Adrenal gland (tissue), 12 donors: ENCODE measurements around the gene MKNK1. TPM values are rescaled to one million over a fixed set of nuclear protein-coding genes. Genes with fewer than 3 reads are reported as not detected.
A peak's percentile ranks its signal among the peaks of the same experiment; 100 is the strongest.

Source experiments
- DNase-seq, 7 donors: peaks; one replicate each; pipeline ENCODE4 v3.0.0-alpha.2; 2019 to 2020
- H3K27ac ChIP-seq, 5 donors: fragments of 200-600 bp; sonication (generic) in 4 of 5; 1 replicate in 3 of 5; 2 replicates in 2 of 5; pipeline versions ENCODE4 v1.5.1 to v1.8.0; 2016 to 2020; ENCODE audit warnings: mild to moderate bottlenecking in 1 of 5
- H3K27me3 ChIP-seq: fragments of 200-600 bp; 2 replicates; pipeline ENCODE4 v1.8.0; 2021
- H3K36me3 ChIP-seq, 2 donors: fragments of 200-600 bp; replicated peaks in 1 of 2; 1 replicate in 1 of 2; 2 replicates in 1 of 2; pipeline versions ENCODE4 v1.5.1 to v1.8.0; 2018 to 2022
- H3K4me1 ChIP-seq, 2 donors: fragments of 200-600 bp; replicated peaks in 1 of 2; 1 replicate in 1 of 2; 2 replicates in 1 of 2; pipeline versions ENCODE4 v1.5.1 to v1.8.0; 2018 to 2021
- H3K4me3 ChIP-seq, 4 donors: fragments of 200-600 bp; sonication (generic) in 3 of 4; one replicate each; pipeline ENCODE4 v1.5.1; 2016 to 2018
- H3K9me3 ChIP-seq, 3 donors: fragments of 200-600 bp; sonication (generic) in 1 of 3; replicated peaks in 1 of 3; 1 replicate in 2 of 3; 2 replicates in 1 of 3; pipeline versions ENCODE4 v1.5.1 to v1.8.0; 2016 to 2021
- POLR2A ChIP-seq, 2 donors: fragments of 450-650 bp; IDR thresholded peaks; one replicate each; pipeline ENCODE4 v1.6.1; 2017; ENCODE audit warnings: antibody characterized with exemption in 2 of 2, mild to moderate bottlenecking in 2 of 2, moderate library complexity in 1 of 2
- WGBS, 4 donors: extraction: QIAGEN DNeasy Blood & Tissue Kit in 2 of 4; methylation state at CpG; one replicate each; pipeline versions ENCODE4 v1.1.5 to v1.1.7; 2013 to 2017; 5-methylcytosine and 5-hydroxymethylcytosine counted together
- intact Hi-C, 2 donors: fragments of 100-400 bp; cut with DNase I; formaldehyde crosslinking; loops; one replicate each; pipeline versions ENCODE4 v1.14.1 to v1.15.0; 2022 to 2023
- polyA plus RNA-seq, 3 donors: library from polyadenylated mRNA; stranded (reverse); fragments of 200-250 nt in 2 of 3; fragments of 350-450 nt in 1 of 3; fragmentation: Illumina TruSeq in 1 of 3; extraction: RNeasy Lipid Tissue Mini Kit (QIAGEN cat#74804) in 1 of 3; gene quantifications; one replicate each; pipeline ENCODE4 v1.2.3, GENCODE V29; 2013 to 2014
- total RNA-seq, 9 donors: library from RNA; depleted of rRNA in 4 of 9; stranded (reverse); fragments of >200 nt in 4 of 9; fragments of 120-200 nt in 1 of 9; fragmentation: NEBNext Ultra II Directional in 1 of 9; extraction: Animal tissue kit (Norgen Biotek cat#: 25700) in 1 of 9; gene quantifications; one replicate each; pipeline versions ENCODE4 v1.1.0 to v1.2.4, GENCODE V29; 2013 to 2023
- TF ChIP-seq, protein P1 (sequence below), 6 experiments: fragments of 450-650 bp in 4 of 6; fragments of 200-600 bp in 2 of 6; sonication (generic) in 1 of 6; IDR thresholded peaks; 1 replicate in 5 of 6; 2 replicates in 1 of 6; pipeline versions ENCODE4 v1.5.1 to v1.8.0; 2016 to 2021; ENCODE audit warnings: antibody characterized with exemption in 6 of 6, mild to moderate bottlenecking in 2 of 6, moderate library complexity in 1 of 6
- donor health status: healthy with polysubstance abuse.
- donor health status: Bipolar disorder and iron deficiency.
- donor health status: DM: yes; HTN: yes; CAD: no.
- donor health status: DM: no; HTN: no; CAD: no.
- donor health status: DM: no; HTN: no; CAD: no.
- donor health status: DM: yes; HTN: yes; CAD: no.

Gene MKNK1
- total and polyA plus RNA-seq, 12 donors, result 29.6 to 83.0 (median 46.5) TPM

DNA sequence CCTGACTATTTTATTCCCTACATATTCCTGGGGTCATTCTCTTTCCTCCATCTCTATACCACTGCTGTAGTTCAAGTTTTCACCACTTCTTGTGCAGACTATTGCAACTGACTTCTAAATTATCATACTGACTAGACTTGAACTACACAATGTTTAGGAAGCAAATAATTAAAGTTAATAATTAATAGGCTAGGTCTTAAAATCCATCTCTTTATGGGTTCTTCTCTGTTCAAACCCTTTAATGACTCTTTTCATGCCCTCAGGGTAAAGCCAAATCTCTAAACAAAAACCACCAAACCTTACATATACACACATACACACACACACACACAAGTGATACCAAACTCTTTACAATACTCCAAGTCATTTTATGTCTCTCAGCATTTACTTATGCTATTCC, 34.9 kb upstream of the MKNK1 start:
- no peak for TF ChIP-seq POLR2A (IDR thresholded peaks at IDR 0.05)
- TF ChIP-seq, protein P1, sequence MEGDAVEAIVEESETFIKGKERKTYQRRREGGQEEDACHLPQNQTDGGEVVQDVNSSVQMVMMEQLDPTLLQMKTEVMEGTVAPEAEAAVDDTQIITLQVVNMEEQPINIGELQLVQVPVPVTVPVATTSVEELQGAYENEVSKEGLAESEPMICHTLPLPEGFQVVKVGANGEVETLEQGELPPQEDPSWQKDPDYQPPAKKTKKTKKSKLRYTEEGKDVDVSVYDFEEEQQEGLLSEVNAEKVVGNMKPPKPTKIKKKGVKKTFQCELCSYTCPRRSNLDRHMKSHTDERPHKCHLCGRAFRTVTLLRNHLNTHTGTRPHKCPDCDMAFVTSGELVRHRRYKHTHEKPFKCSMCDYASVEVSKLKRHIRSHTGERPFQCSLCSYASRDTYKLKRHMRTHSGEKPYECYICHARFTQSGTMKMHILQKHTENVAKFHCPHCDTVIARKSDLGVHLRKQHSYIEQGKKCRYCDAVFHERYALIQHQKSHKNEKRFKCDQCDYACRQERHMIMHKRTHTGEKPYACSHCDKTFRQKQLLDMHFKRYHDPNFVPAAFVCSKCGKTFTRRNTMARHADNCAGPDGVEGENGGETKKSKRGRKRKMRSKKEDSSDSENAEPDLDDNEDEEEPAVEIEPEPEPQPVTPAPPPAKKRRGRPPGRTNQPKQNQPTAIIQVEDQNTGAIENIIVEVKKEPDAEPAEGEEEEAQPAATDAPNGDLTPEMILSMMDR (IDR thresholded peaks at IDR 0.05), result no peak
- no peak for DNase-seq
- peaks cover 4 to 27% of the 10 kb centered on the region in 2 donors for H3K4me1 ChIP-seq
- no peak overlapping the region for H3K4me3 ChIP-seq
- H3K27ac ChIP-seq, result no peak overlapping the region
- H3K36me3 ChIP-seq, result peaks cover 0 to 26% of the 10 kb centered on the region in 2 donors
- intact Hi-C loops, result no loop called here
- H3K27me3 ChIP-seq, result no peaks in the 10 kb centered on the region
- no peaks in the 10 kb centered on the region for H3K9me3 ChIP-seq

DNA sequence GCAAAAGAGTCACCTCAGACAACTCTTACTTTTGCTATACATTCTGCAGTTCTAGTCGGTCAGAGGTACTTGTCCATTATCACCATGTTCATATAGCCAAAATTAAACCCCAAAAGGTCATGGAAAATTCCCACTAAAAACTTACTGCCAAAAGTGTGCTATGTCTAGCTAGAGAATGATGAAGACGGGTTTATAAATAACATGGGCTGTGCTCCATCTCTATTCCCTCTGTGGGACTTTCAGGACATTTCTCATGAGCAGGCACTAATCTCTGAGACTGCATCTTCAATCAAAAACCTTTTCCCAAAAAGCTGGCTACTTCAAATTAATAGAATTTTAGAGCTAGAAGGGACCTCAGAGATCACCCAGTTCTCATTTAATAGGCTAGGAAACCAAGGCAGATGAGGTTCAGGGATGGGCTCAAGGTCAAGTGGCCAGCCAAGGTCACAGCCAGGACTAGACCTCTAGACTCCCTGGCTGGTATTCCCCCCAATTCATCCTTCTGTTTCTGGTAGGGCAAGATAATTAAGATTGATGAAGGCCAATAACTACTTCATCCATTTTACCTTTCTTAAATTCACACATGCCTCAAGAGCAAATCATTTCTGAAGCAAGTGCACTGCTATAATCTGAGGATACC, 33.5 kb upstream of the MKNK1 start:
- intact Hi-C loops, result no loop called here
- H3K9me3 ChIP-seq, result no peaks in the 10 kb centered on the region
- DNase-seq, result no peak
- H3K27me3 ChIP-seq, result no peaks in the 10 kb centered on the region
- no peak overlapping the region for H3K4me3 ChIP-seq
- peaks cover 0 to 39% of the 10 kb centered on the region in 2 donors for H3K36me3 ChIP-seq
- peaks cover under 1 to 13% of the 10 kb centered on the region in 2 donors for H3K4me1 ChIP-seq
- 16 to 33% (median 29%) methylated on average over 2 of the region's 2 CpGs for WGBS, 4 donors
- TF ChIP-seq, protein P1 (IDR thresholded peaks at IDR 0.05), result no peak
- no peak for TF ChIP-seq POLR2A (IDR thresholded peaks at IDR 0.05)
- peak overlapping the region in 1 of 5 donors; percentile 50 for H3K27ac ChIP-seq

DNA sequence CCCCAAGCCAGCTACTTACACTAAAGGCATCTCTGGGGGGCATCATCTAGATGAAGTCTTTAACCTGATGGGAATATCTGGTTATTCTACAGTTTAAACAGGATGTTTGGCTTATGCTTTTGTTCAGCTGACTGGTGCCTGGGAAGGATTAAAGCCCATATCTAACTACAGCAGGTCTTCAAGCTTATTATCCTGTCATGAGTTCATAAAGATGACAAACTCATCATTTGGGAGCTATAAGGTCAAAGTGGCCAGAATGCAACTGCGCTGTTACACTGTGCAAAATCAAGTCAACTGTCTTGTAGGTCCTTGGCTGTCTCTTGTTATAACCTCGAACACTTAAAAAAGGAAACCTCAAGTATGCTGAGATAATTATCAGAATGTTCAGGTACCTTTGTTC, 31.1 kb upstream of the MKNK1 start:
- Histone ChIP-seq H3K36me3 (peaks cover 0 to 55% of the 10 kb centered on the region in 2 donors), H3K9me3 (no peaks in the 10 kb centered on the region), H3K27ac (no peak overlapping the region), H3K27me3 (no peaks in the 10 kb centered on the region), H3K4me3 (no peak overlapping the region), H3K4me1 (peaks cover 0 to 13% of the 10 kb centered on the region in 2 donors)
- no peak for DNase-seq
- intact Hi-C loops, result no loop called here
- WGBS, 4 donors, result 74 to 100% (median 94%) methylated on average over 2 of the region's 2 CpGs
- TF ChIP-seq POLR2A (IDR thresholded peaks at IDR 0.05), result no peak
- TF ChIP-seq, protein P1 (IDR thresholded peaks at IDR 0.05), result no peak

DNA sequence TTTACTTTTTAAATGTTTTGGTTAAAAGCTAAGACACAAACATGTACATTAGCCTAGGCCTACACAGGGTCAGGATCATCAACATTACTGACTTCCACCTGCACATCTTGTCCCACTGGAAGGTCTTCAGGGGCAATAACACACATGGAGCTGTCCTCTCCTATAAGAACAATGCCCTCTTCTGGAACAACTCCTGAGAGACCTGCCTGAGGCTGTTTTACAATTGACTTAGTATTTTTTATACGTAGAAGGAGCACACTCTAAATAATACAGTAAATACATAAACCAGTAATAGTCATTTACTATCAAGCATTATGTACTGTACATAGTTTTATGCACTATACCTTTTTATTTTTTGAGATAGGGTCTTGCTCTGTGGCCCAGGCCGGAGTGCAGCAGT, 26.7 kb upstream of the MKNK1 start:
- no peak overlapping the region for H3K27ac ChIP-seq
- intact Hi-C loops, result no loop called here
- H3K27me3 ChIP-seq, result no peaks in the 10 kb centered on the region
- H3K9me3 ChIP-seq, result no peaks in the 10 kb centered on the region
- no peak for DNase-seq
- no peaks in the 10 kb centered on the region for H3K4me1 ChIP-seq
- TF ChIP-seq, protein P1 (IDR thresholded peaks at IDR 0.05), result no peak
- no peak for TF ChIP-seq POLR2A (IDR thresholded peaks at IDR 0.05)
- H3K4me3 ChIP-seq, result no peak overlapping the region
- 89 to 94% (median 92%) methylated on average over 2 of the region's 2 CpGs for WGBS, 4 donors
- H3K36me3 ChIP-seq, result peaks cover 0 to 54% of the 10 kb centered on the region in 2 donors
